Astrocyte (in vitro differentiated cells and primary cell): ENCODE results near the gene UMODL1.

Source experiments
- EZH2 ChIP-seq: IDR thresholded peaks from 2 replicates; pipeline ENCODE4 v1.6.1; 2012; ENCODE audit warnings: mild to moderate bottlenecking, low read length, inconsistent platforms; ENCODE audit not compliant: insufficient read depth
- TF ChIP-seq, protein P1 (sequence below): IDR thresholded peaks from 2 replicates; pipeline ENCODE4 v1.5.1; 2011; ENCODE audit warnings: low read depth, mild to moderate bottlenecking, inconsistent platforms, low read length, moderate library complexity; ENCODE audit not compliant: insufficient read depth

DNA sequence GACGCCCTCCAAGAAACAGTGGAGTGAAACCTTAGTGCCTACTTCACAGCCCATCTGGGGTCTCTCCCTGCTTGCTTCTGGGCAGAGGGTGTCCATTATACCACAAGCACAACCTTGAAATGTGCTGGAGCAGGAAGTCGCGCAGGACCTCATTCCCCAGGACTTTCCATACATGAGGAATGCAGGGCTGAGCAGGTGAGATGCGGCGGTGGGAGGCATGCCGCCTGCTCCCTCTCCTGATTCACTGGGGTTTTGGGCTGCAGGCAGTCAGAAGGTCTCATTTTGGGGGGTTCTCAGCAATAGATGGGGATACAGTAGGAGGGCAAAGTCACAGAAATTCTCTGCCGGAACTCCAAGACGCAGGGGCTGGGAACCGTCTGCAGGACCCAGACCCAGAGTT lies 15.7 kb upstream of the UMODL1 start:
- TF ChIP-seq, protein P1, sequence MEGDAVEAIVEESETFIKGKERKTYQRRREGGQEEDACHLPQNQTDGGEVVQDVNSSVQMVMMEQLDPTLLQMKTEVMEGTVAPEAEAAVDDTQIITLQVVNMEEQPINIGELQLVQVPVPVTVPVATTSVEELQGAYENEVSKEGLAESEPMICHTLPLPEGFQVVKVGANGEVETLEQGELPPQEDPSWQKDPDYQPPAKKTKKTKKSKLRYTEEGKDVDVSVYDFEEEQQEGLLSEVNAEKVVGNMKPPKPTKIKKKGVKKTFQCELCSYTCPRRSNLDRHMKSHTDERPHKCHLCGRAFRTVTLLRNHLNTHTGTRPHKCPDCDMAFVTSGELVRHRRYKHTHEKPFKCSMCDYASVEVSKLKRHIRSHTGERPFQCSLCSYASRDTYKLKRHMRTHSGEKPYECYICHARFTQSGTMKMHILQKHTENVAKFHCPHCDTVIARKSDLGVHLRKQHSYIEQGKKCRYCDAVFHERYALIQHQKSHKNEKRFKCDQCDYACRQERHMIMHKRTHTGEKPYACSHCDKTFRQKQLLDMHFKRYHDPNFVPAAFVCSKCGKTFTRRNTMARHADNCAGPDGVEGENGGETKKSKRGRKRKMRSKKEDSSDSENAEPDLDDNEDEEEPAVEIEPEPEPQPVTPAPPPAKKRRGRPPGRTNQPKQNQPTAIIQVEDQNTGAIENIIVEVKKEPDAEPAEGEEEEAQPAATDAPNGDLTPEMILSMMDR = no peak
- no peak for TF ChIP-seq EZH2
